K562 (cell line): ENCODE results near the gene AP3B2. TPM values are rescaled to one million over a fixed set of nuclear protein-coding genes. Genes with fewer than 3 reads are reported as not detected.
A peak's percentile ranks its signal among the peaks of the same experiment; 100 is the strongest.

Experiments used
- ATAC-seq: fragments of 200-7000 bp; cut with Tn5 transposase; 3 replicates; pipeline ENCODE4 v1.9.1; 2020; ENCODE audit warnings: moderate library complexity
- BruUV-seq: library from RNA; stranded (reverse); fragments of 400-500 nt; replicated peaks from 2 replicates; lab custom pipeline; 2021; lab: Mats Ljungman, UMichigan
- CTCF ChIA-PET: fragments of 300-600 bp; formaldehyde crosslinking; extraction: SDS; loops from one replicate; lab custom pipeline; 2021; ENCODE audit warnings: low intra/inter-chr PET ratio; lab: Yijun Ruan, JAX
- POLR2A ChIA-PET: fragments of 300-600, 350-650 bp; sonication (Branson Sonifier 250); formaldehyde crosslinking; extraction: SDS; loops from one replicate; lab custom pipeline; 2021; ENCODE audit warnings: antibody characterized with exemption, inconsistent platforms; lab: Yijun Ruan, JAX
- DNase-seq, 4 experiments: peaks; one replicate each; pipeline versions ENCODE4 v3.0.0 to v3.0.0-alpha.2; 2011 to 2018; ENCODE audit warnings: low spot score in 3 of 4, mixed read lengths in 3 of 4; ENCODE audit errors: extremely low read depth in 1 of 4
- FAIRE-seq: peaks from 2 replicates; lab custom pipeline; 2011; peaks lifted over from hg19 to GRCh38; lab: Jason Lieb, UNC
- H2AFZ ChIP-seq: 2 replicates; pipeline ENCODE4 v1.6.0; 2011; ENCODE audit warnings: low read depth, low read length, control low read depth, inconsistent platforms
- H3K27ac ChIP-seq: fragments of 200-600 bp; 3 replicates; pipeline ENCODE4 v1.8.0; 2011; ENCODE audit warnings: low read depth, mild to moderate bottlenecking, control low read depth, inconsistent platforms, low read length, moderate library complexity, mixed read lengths; ENCODE audit errors: extremely low read depth
- H3K27me3 ChIP-seq, 2 experiments: fragments of 300-600 bp in 1 of 2; 2 replicates in 1 of 2; 3 replicates in 1 of 2; pipeline versions ENCODE4 v1.6.0 to v1.8.0; 2011; ENCODE audit warnings: inconsistent platforms in 2 of 2, low read length in 2 of 2, mild to moderate bottlenecking in 1 of 2, mixed read lengths in 1 of 2, moderate library complexity in 1 of 2; ENCODE audit not compliant: control insufficient read depth in 2 of 2, insufficient read depth in 2 of 2
- H3K36me3 ChIP-seq: fragments of 300-600 bp; 3 replicates; pipeline ENCODE4 v1.8.0; 2011; ENCODE audit warnings: mild to moderate bottlenecking, low read length, inconsistent platforms; ENCODE audit not compliant: control insufficient read depth, insufficient read depth
- H3K4me1 ChIP-seq, 2 experiments: fragments of 200-600 bp in 1 of 2; replicated peaks in 1 of 2; 2 replicates in 1 of 2; 3 replicates in 1 of 2; pipeline versions ENCODE4 v1.5.1 to v1.8.0; 2011; ENCODE audit warnings: inconsistent platforms in 2 of 2, low read length in 2 of 2, mild to moderate bottlenecking in 1 of 2, mixed read lengths in 1 of 2, moderate library complexity in 1 of 2; ENCODE audit not compliant: control insufficient read depth in 2 of 2, insufficient read depth in 2 of 2
- H3K4me2 ChIP-seq: 2 replicates; pipeline ENCODE4 v1.6.1; 2011; ENCODE audit warnings: low read length, control low read depth, inconsistent platforms, mixed read lengths; ENCODE audit not compliant: insufficient read depth
- H3K4me3 ChIP-seq: fragments of 200-600 bp; sonication (generic), shearing (Covaris generic); 2 replicates; pipeline ENCODE4 v1.5.1; 2016; ENCODE audit warnings: control low read depth, inconsistent platforms
- H3K79me2 ChIP-seq: fragments of 200-600 bp; 3 replicates; pipeline ENCODE4 v1.8.0; 2011; ENCODE audit warnings: low read length, inconsistent platforms; ENCODE audit not compliant: control insufficient read depth, insufficient read depth
- H3K9ac ChIP-seq, 2 experiments: 2 replicates each; pipeline versions ENCODE4 v1.6.0 to v1.6.1; 2011; ENCODE audit warnings: low read depth in 2 of 2, low read length in 2 of 2, control low read depth in 1 of 2, inconsistent platforms in 1 of 2, mild to moderate bottlenecking in 1 of 2, mixed read lengths in 1 of 2; ENCODE audit not compliant: insufficient read depth in 1 of 2
- H3K9me1 ChIP-seq: one replicate; pipeline ENCODE4 v1.6.0; 2011; ENCODE audit warnings: inconsistent platforms, mild to moderate bottlenecking, low read length, moderate library complexity; ENCODE audit not compliant: control insufficient read depth, insufficient read depth
- H3K9me3 ChIP-seq: replicated peaks from 2 replicates; pipeline ENCODE4 v1.5.1; 2011; ENCODE audit warnings: low read depth, low read length, inconsistent platforms; ENCODE audit not compliant: control insufficient read depth, insufficient read depth
- H4K20me1 ChIP-seq: replicated peaks from 2 replicates; pipeline ENCODE4 v1.6.1; 2011; ENCODE audit warnings: low read length, inconsistent platforms, mixed read lengths; ENCODE audit not compliant: control insufficient read depth, insufficient read depth
- CBFB ChIP-seq: sonication (generic); formaldehyde crosslinking; IDR thresholded peaks from 2 replicates; pipeline ENCODE4 v1.4.0; 2020; ENCODE audit warnings: mild to moderate bottlenecking, missing genetic modification reagents
- CBX1 ChIP-seq: sonication (generic); IDR thresholded peaks from 2 replicates; pipeline ENCODE4 v1.6.1; 2016; ENCODE audit warnings: antibody characterized with exemption, low read depth, mild to moderate bottlenecking
- FOXP1 ChIP-seq: sonication (generic); formaldehyde crosslinking; IDR thresholded peaks from 2 replicates; pipeline ENCODE4 v1.8.0; 2022; ENCODE audit warnings: mild to moderate bottlenecking, missing genetic modification reagents
- FUS ChIP-seq: fragments of 200-400 bp; formaldehyde crosslinking; optimal IDR thresholded peaks from 2 replicates; pipeline ENCODE3; 2017; ENCODE audit warnings: low read depth, low read length
- HCFC1 ChIP-seq: IDR thresholded peaks from 2 replicates; pipeline ENCODE4 v1.6.1; 2012; ENCODE audit warnings: low read depth, low read length, improper control_type of control experiment
- HLTF ChIP-seq: fragments of 450-650 bp; IDR thresholded peaks from 2 replicates; pipeline ENCODE4 v1.6.1; 2016
- ILF3 ChIP-seq: fragments of 450-650 bp; IDR thresholded peaks from 2 replicates; pipeline ENCODE4 v1.6.1; 2018; ENCODE audit warnings: antibody characterized with exemption, mild to moderate bottlenecking, moderate library complexity, borderline replicate concordance
- MCM3 ChIP-seq: fragments of 450-650 bp; IDR thresholded peaks from 2 replicates; pipeline ENCODE4 v1.6.1; 2016
- PTTG1 ChIP-seq: fragments of 450-650 bp; IDR thresholded peaks from 2 replicates; pipeline ENCODE4 v1.6.1; 2016; ENCODE audit warnings: low read depth, mild to moderate bottlenecking, missing genetic modification characterization, missing compliant biosample characterization
- RBM17 ChIP-seq: fragments of 200-400 bp; formaldehyde crosslinking; IDR thresholded peaks from 2 replicates; pipeline ENCODE4 v1.6.1; 2017; ENCODE audit warnings: low read depth, mild to moderate bottlenecking, low read length, borderline replicate concordance
- TOE1 ChIP-seq, 2 experiments: fragments of 450-650 bp in 1 of 2; sonication (generic) in 1 of 2; formaldehyde crosslinking in 1 of 2; IDR thresholded peaks; 2 replicates each; pipeline versions ENCODE4 v1.7.1 to v1.8.0; 2016 to 2022; ENCODE audit warnings: borderline replicate concordance in 2 of 2, mild to moderate bottlenecking in 2 of 2, antibody characterized with exemption in 1 of 2, inconsistent platforms in 1 of 2, low read depth in 1 of 2, missing genetic modification reagents in 1 of 2, moderate library complexity in 1 of 2
- WHSC1 ChIP-seq: IDR thresholded peaks from one replicate; pipeline ENCODE4 v1.6.1; 2012; ENCODE audit warnings: low read length, control low read depth, inconsistent platforms
- ZKSCAN1 ChIP-seq: fragments of 150-350 bp; IDR thresholded peaks from 2 replicates; pipeline ENCODE4 v1.6.1; 2016; ENCODE audit warnings: low read depth, low read length
- ZNF263 ChIP-seq: sonication (generic); formaldehyde crosslinking; IDR thresholded peaks from 2 replicates; pipeline ENCODE4 v1.8.0; 2022; ENCODE audit warnings: mild to moderate bottlenecking, missing genetic modification reagents, borderline replicate concordance
- ZNF274 ChIP-seq: IDR thresholded peaks from 2 replicates; pipeline ENCODE4 v1.6.1; 2011; ENCODE audit warnings: low read depth, mild to moderate bottlenecking, low read length, moderate library complexity, borderline replicate concordance
- ZNF436 ChIP-seq: fragments of 250-450, 450-650 bp; sonication (Bioruptor Pico); formaldehyde crosslinking; IDR thresholded peaks from 2 replicates; pipeline ENCODE4 v1.7.0; 2020; ENCODE audit warnings: mild to moderate bottlenecking
- WGBS: fragments of 100-300 bp; shearing (Covaris generic); methylation state at CpG from one replicate; pipeline ENCODE4 v1.1.6; 2016; ENCODE audit warnings: low coverage, mixed read lengths; ENCODE audit not compliant: insufficient coverage; ENCODE audit errors: missing lambda C conversion rate; 5-methylcytosine and 5-hydroxymethylcytosine counted together
- in situ Hi-C: fragments of 300-500 bp; cut with MboI; formaldehyde crosslinking; loops from 4 replicates; pipeline ENCODE4 v1.15.0; 2018; ENCODE audit warnings: inconsistent platforms, mixed read lengths
- intact Hi-C: fragments of 100-400 bp; cut with micrococcal nuclease; formaldehyde crosslinking; loops from 2 replicates; pipeline ENCODE4 v1.14.2; 2022
- polyA plus RNA-seq, 8 experiments: library from polyadenylated mRNA; depleted of rRNA in 4 of 8; stranded (reverse) in 5 of 8; unstranded in 3 of 8; fragments of >200 nt; fragmentation: Nextera tagmentation in 2 of 8; fragmentation: Illumina TruSeq in 1 of 8; extraction: Ambion mirVana in 2 of 8; extraction: Trizol in 1 of 8; gene quantifications; 2 replicates each; pipeline versions ENCODE4 v1.2.1 to v1.2.3, GENCODE V29; 2011 to 2014; ENCODE audit warnings: inconsistent platforms in 1 of 8, missing spikeins in 1 of 8
- total RNA-seq, 7 experiments: library from RNA; depleted of rRNA in 6 of 7; stranded (reverse); fragments of >200 nt in 6 of 7; fragmentation: Illumina TruSeq in 2 of 7; extraction: Trizol in 2 of 7; gene quantifications; 2 replicates each; pipeline versions ENCODE4 v1.2.1 to v1.2.3, GENCODE V29; 2011 to 2021; ENCODE audit warnings: low replicate concordance in 1 of 7
- TF ChIP-seq, protein P1 (sequence below): fragments of 250-450 bp; sonication (Bioruptor Pico); IDR thresholded peaks from 2 replicates; pipeline ENCODE4 v1.8.0; 2021; ENCODE audit warnings: moderate library complexity, mild to moderate bottlenecking, inconsistent platforms
- TF ChIP-seq, protein P2 (sequence below): sonication (generic); formaldehyde crosslinking; IDR thresholded peaks from 2 replicates; pipeline ENCODE4 v1.8.1; 2022; ENCODE audit warnings: missing genetic modification reagents

Gene AP3B2
- total and polyA plus RNA-seq, 9 of the 15 experiments (the other 6 are each of a cell fraction or from before 2014, with no cell fraction given) = 0.03 to 0.15 (median 0.10) TPM; not detected in 2

- Histone ChIP-seq H3K9me3 (no peaks in the 10 kb centered on the region), H3K4me1 (peaks cover 9 to 10% of the 10 kb centered on the region in 2 experiments; a peak in 4 of 5 replicates), H3K27me3 (no peaks in the 10 kb centered on the region), H2AFZ (no peak overlapping the region), H3K36me3 (peaks cover 27% of the 10 kb centered on the region), H3K4me2 (no peak overlapping the region), H3K9ac (no peak overlapping the region)
- DNase-seq (no peak), ATAC-seq (no peak)
- POLR2A ChIA-PET = no interaction called here
- no TSS peak for BruUV-seq
- in situ Hi-C loops = no loop called here
- TF ChIP-seq, protein P1, sequence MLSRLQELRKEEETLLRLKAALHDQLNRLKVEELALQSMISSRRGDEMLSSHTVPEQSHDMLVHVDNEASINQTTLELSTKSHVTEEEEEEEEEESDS (CRISPR knock-in tag) = no peak
- TF ChIP-seq WHSC1 = no peak
- TF ChIP-seq CBX1 = no peak
- TF ChIP-seq HLTF = 0 out of 2 replicates have a peak, but pooled peaks have one; percentile 27
- no peak for TF ChIP-seq ZNF436 (CRISPR knock-in tag)
- no peak for TF ChIP-seq ILF3
- TF ChIP-seq, all 486 proteins: peak for 1
- no peak overlapping the region for H3K4me3 ChIP-seq
- no peak overlapping the region for H3K27ac ChIP-seq
- no peaks in the 10 kb centered on the region for H3K9me1 ChIP-seq
- no peak for FAIRE-seq
- peaks cover 3% of the 10 kb centered on the region; the same call in 1 of the 2 replicates for H4K20me1 ChIP-seq
- CTCF ChIA-PET = no interaction called here
- intact Hi-C loops = no loop called here
- H3K79me2 ChIP-seq = peaks cover 45% of the 10 kb centered on the region
Measured at GRCh38 chr15:82748315-82748714, 38.6 kb upstream of the AP3B2 start.

GRCh38 chr15:82743810-82744209 lies 34.1 kb upstream of the AP3B2 start:
- in situ Hi-C loops = no loop called here
- ChIA-PET POLR2A (no interaction called here), CTCF (no interaction called here)
- Histone ChIP-seq H3K4me2 (no peak overlapping the region), H3K79me2 (no peaks in the 10 kb centered on the region), H3K9ac (no peak overlapping the region), H2AFZ (no peak overlapping the region), H3K4me1 (peaks cover 0 to 4% of the 10 kb centered on the region in 2 experiments; a peak in 2 of 5 replicates), H3K4me3 (no peak overlapping the region), H4K20me1 (no peaks in the 10 kb centered on the region), H3K9me1 (no peaks in the 10 kb centered on the region), H3K36me3 (no peaks in the 10 kb centered on the region), H3K27ac (no peak overlapping the region), H3K27me3 (no peaks in the 10 kb centered on the region), H3K9me3 (no peaks in the 10 kb centered on the region)
- intact Hi-C loops = no loop called here
- FAIRE-seq (no peak), ATAC-seq (no peak), DNase-seq (no peak)
- 53% methylated on average over 1 of the region's 1 CpG for WGBS
- no TSS peak for BruUV-seq
- TF ChIP-seq, protein P2, sequence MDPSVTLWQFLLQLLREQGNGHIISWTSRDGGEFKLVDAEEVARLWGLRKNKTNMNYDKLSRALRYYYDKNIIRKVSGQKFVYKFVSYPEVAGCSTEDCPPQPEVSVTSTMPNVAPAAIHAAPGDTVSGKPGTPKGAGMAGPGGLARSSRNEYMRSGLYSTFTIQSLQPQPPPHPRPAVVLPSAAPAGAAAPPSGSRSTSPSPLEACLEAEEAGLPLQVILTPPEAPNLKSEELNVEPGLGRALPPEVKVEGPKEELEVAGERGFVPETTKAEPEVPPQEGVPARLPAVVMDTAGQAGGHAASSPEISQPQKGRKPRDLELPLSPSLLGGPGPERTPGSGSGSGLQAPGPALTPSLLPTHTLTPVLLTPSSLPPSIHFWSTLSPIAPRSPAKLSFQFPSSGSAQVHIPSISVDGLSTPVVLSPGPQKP (CRISPR knock-in tag) = no peak
- no peak for TF ChIP-seq FUS
- no peak for TF ChIP-seq FOXP1 (CRISPR knock-in tag)
- no peak for TF ChIP-seq ZNF274
- TF ChIP-seq RBM17 = no peak
- TF ChIP-seq CBFB (CRISPR knock-in tag) = no peak
- no peak for TF ChIP-seq ZKSCAN1
- no peak for TF ChIP-seq HCFC1
- no peak for TF ChIP-seq MCM3
- no peak for TF ChIP-seq ZNF263 (CRISPR knock-in tag)
- TF ChIP-seq PTTG1 (tag) = no peak
- TF ChIP-seq TOE1 (IDR thresholded peaks at IDR 0.05; ENCODE audit: borderline replicate concordance) = no peak
- TF ChIP-seq TOE1 (CRISPR knock-in tag; IDR thresholded peaks at IDR 0.05; ENCODE audit: borderline replicate concordance, low read depth) = no peak
